ENCODE results near the gene MAP3K10.
"Not testable (repeated sequence)": the region's sequence is repeated elsewhere in the genome, so short reads cannot be mapped to it uniquely, and the experiment has no call there.

Gene MAP3K10

GRCh38 chr19:40216777-40217026 lies 25.5 kb downstream of the MAP3K10 start:
- no peak for DNase-seq (ENCODE audit: extremely low read depth in 1 of 2, low read depth in 1 of 2)

GRCh38 chr19:40217027-40217810 lies 26.0 kb downstream of the MAP3K10 start:
- DNase-seq (ENCODE audit: extremely low read depth in 1 of 2, low read depth in 1 of 2): no peak

DNA sequence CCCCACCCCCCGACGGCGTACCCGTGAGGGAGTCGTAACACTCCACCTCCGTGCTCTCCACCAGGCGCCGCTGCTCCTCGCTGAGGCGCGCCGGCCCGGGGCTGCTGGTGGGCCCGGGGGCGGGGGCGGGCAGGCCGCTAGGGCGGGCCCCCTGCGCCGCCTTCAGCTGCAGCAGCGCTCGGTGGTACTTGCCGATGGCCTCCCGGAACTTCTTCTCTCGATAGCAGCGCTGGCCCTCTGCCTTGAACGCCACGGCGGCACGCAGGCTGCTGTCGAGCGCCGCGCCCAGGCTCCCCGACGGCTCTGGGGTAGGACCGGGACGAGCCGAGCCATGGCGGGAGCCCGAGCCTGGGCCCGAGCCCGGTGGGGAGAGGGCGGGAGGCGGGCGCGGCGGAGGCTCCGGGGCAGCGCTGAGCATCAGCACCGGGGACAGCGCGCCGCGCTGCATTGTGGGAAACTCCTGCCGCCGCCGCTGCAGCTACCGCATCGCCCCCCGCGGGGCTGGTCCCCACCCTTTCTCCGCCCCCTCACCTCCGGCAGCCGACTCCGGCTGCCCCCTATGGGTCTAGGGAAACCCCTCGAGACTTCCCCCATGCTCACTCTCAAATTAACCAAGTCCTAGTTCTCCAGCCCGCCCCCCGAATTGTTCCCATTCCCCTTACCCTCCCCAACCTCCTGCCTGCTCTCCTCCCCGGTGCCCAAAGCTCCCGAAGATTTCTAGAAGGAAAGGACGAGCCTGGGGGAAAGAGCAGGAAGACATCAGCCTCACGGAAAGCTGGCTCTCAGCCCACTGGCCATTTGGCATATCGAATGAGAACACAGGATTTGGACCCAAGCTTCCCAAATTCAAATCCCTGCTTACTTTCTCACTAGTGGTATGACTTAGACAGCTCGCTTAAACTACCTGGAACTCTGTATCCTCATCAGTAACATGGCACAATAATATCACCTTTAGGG lies 27.0 kb downstream of the MAP3K10 start, which contains the start of gene TTC9B:
Gene TTC9B, minus strand, starts transcription at position 451 of the 957 bp plus-strand sequence. Its CDS starts 3 bp downstream, at position 448.
- no peak for DNase-seq (ENCODE audit: extremely low read depth in 1 of 2, low read depth in 1 of 2)

DNA sequence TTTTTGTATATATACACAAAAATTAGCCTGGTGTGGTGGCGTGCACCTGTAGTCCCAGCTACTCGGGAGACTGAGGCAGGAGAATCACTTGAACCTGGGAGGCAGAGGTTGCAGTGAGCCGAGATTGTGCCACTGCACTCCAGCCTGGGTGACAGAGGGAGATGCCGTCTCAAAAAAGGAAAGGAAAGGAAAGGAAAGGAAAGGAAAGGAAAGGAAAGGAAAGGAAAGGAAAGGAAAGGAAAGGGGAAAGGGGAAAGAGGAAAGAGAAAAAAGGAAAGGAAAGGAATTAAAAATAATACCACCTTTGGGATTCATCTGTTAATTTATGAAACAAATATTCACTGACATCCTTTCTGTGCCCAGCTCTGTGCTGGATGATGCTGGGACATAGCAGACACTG lies 27.8 kb downstream of the MAP3K10 start:
- DNase-seq (ENCODE audit: extremely low read depth in 1 of 2, low read depth in 1 of 2): not testable (repeated sequence)

DNA sequence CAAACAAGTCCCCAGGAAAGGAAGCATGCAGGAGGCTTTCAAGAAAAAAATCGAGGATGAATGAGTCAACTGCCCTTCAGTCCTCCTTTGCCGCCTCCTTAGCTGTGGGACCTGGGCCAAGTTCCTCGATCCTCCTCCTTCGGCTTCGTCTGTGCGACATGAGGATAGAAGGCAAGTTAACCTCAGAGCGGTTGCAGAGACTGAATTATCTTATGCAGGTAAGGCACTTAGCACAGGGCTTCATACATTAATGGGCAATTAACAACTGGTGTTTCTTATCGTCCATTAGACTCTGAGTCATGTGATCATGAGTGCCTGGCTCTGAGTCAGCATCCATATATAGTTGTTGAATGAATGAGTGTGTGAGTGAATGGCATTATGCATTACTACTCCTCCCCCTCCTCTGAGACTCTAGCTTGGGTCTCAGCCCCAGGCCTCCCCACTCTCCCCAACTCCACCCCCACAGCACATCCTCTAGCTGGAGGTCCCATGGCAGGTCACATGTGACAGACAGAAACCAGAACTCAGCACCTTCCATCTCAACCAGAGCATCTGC lies 28.6 kb downstream of the MAP3K10 start:
- DNase-seq (ENCODE audit: extremely low read depth in 1 of 2, low read depth in 1 of 2): no peak

DNA sequence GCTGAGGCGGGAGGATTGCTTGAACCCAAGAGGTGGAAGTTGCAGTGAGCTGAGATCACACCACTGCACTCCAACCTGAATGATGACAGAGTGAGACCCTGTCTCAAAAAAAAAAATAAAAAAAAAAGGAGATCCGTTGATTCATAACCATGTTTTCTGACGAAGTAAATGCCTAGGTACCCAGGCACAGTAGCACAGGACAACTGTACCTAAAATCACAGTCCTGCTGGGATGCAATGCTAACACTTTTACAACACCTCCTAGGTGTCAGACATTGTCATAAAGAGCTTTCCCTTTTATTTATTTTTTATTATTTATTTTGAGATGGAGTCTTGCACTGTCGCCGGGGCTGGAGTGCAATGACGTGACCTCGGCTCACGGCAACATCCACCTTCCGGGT lies 29.4 kb downstream of the MAP3K10 start:
- DNase-seq (ENCODE audit: extremely low read depth in 1 of 2, low read depth in 1 of 2): no peak

DNA sequence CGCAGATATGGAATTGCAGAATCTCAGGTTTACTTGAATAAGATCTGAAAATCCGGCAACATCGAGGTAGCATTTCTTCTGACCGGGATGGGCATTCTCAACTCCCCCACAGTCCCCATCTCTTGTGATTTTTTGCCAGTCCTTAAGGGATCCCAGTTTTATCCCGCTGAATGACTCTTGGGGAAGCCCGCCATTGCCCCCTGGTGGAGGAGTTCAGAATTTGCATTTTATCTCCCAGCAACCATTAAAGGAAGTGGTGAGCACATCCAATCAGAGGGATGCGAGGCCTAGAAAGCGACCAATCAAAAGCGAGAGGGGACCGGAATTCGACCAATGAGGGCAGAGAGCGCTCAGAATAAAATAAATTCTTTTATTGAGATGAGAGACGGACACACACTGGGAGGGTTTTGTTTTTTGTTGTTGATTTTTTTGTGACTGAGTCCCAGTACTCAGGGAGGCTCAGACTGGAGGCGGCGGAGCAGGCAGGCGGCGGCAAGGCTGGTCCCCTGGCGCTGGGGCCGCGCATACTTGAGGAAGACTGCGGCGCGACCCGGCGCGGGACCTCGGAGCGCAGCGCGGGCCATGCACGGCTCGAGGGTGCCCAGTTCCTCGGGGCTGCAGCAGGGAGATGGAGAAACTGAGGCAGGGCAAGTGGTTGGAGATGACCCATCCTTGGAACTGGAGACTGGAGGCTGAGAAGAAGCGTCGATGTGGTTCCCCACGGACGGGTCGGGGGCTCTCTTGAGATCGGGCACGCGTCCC lies 30.8 kb downstream of the MAP3K10 start:
- DNase-seq (ENCODE audit: extremely low read depth in 1 of 2, low read depth in 1 of 2): peak; percentile 32 to 56

GRCh38 chr19:40223135-40223822 lies 32.1 kb downstream of the MAP3K10 start:
- no peak for DNase-seq (ENCODE audit: extremely low read depth in 1 of 2, low read depth in 1 of 2)

- no peak for DNase-seq (ENCODE audit: extremely low read depth in 1 of 2, low read depth in 1 of 2)
Measured at GRCh38 chr19:40224342-40225150, 33.3 kb downstream of the MAP3K10 start.

DNA sequence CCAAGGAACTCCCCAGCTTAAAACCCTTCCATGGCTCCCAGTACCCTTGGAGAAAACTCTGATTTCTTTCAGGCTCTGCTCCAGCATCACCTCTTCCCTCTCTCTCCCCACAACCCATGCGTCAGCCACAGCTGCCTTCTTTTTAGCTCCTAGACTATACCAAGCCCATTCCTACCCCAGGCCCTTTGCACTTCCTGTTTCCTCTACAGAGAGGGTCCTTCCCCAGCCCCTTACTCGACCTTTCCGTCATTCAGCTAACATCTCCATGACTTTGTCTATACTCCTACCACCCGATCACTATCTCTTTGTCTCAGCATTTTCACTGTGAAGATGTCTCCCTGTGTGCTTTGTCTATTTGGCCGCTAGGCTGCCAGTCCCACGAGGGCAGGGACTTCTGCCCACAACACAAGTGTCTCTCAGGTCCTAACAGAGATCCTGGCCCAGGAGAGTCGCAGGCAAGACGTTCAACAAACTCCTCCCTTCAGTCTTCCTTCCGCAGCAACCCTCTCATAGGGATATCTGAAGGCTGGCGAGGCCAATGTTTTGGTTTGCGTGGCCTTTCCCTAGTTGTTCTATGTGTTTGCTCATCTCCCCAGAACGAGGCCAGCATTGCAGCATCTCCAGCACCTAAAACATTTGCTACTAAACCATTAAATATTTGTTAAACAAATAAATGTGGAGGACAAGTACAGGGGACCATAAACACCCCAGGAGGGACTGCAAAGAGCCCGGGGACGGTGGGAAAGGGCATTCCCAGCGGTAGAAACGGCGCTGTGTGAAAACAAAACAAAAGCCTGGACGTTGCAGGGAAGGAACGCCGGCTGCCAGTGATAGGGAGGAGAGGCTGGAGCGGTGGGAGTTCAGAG lies 34.4 kb downstream of the MAP3K10 start:
- no peak for DNase-seq (ENCODE audit: extremely low read depth in 1 of 2, low read depth in 1 of 2)

GRCh38 chr19:40228346-40228745 lies 37.1 kb downstream of the MAP3K10 start:
- no peak for DNase-seq (ENCODE audit: extremely low read depth in 1 of 2, low read depth in 1 of 2)

- no peak for DNase-seq (ENCODE audit: extremely low read depth in 1 of 2, low read depth in 1 of 2)
Measured at GRCh38 chr19:40228863-40229262, 37.6 kb downstream of the MAP3K10 start.

GRCh38 chr19:40229484-40229883 lies 38.3 kb downstream of the MAP3K10 start:
- DNase-seq (ENCODE audit: extremely low read depth in 1 of 2, low read depth in 1 of 2): no peak

DNA sequence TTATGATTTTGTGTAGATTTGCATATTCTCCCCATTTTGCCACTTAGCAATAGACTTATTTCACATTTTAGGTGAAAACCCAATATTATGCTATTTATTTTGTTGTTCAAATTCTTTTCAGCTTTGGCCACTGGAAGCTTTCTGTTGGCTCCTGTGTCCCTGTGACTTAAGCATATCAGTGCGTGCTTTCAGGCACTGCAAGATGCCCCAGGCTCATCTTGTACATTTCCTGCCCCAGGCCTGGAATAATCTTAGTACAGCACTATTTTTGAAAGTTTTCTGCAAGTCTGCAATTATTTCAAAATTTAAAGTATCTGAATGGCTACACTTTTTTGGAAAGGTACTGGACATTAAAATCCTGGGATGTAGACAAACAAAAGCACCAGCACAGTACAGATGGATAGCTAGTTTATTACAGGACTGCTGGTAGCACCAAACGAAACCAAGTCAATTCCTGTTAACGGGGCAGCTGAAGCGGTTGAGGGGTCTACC lies 38.7 kb downstream of the MAP3K10 start:
- no peak for DNase-seq (ENCODE audit: extremely low read depth in 1 of 2, low read depth in 1 of 2)

- DNase-seq (ENCODE audit: extremely low read depth in 1 of 2, low read depth in 1 of 2): no peak
Measured at GRCh38 chr19:40231057-40231456, 39.8 kb downstream of the MAP3K10 start.

GRCh38 chr19:40231544-40232424 lies 40.6 kb downstream of the MAP3K10 start:
- no peak for DNase-seq (ENCODE audit: extremely low read depth in 1 of 2, low read depth in 1 of 2)

- DNase-seq (ENCODE audit: extremely low read depth in 1 of 2, low read depth in 1 of 2): no peak
Measured at GRCh38 chr19:40232479-40232878, 41.3 kb downstream of the MAP3K10 start.

All from stimulated activated CD8-positive, alpha-beta memory T cell treated with anti-CD3 and anti-CD28 coated beads, Interleukin-7, amount 100 ng/mL, for 48 hours (primary cell).